ENCODE data around the gene HMG20B. TPM values are rescaled to one million over a fixed set of nuclear protein-coding genes. Genes with fewer than 3 reads are reported as not detected.
A peak's percentile ranks its signal among the peaks of the same experiment; 100 is the strongest.

The HMG20B gene
- total RNA-seq, 2 experiments from 2014 or later = 58.5 to 59.5 TPM

DNA sequence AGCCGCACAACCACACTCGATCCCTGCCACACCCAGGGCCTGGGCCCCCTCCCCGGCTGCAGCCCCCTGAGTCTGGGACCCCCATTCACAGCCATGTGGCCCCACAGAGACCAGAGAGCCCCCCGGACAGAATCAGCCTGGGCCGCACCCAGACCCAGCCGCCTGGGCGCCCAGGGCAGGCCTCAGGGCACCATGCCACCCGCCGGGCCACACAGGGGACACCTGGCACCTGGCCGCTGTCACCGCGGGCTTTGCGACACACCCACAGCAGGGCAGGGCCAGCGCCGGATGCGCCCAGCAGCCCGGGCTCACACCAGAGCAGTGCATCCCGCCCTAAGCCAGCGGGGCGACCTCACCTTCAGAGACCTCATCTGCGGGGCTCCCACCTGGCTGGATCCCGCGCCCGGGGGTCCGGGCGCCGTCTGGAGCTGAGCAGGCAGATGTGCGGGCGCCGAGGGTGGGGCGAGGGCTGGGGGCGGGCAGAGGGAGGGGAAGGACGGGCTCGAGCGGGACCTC, 33.5 kb downstream of the HMG20B start:
- Mint-ChIP-seq H3K27ac (no peak overlapping the region), H3K9me3 (no peaks in the 10 kb centered on the region), H3K27me3 (no peaks in the 10 kb centered on the region), H3K36me3 (no peaks in the 10 kb centered on the region), H3K4me1 (peaks cover 10% of the 10 kb centered on the region), H3K4me3 (no peak overlapping the region)
- ATAC-seq (ENCODE audit: low read depth) (peak; percentile 40), DNase-seq (peak; percentile 65)
- POLR2A ChIA-PET = no interaction called here

DNA sequence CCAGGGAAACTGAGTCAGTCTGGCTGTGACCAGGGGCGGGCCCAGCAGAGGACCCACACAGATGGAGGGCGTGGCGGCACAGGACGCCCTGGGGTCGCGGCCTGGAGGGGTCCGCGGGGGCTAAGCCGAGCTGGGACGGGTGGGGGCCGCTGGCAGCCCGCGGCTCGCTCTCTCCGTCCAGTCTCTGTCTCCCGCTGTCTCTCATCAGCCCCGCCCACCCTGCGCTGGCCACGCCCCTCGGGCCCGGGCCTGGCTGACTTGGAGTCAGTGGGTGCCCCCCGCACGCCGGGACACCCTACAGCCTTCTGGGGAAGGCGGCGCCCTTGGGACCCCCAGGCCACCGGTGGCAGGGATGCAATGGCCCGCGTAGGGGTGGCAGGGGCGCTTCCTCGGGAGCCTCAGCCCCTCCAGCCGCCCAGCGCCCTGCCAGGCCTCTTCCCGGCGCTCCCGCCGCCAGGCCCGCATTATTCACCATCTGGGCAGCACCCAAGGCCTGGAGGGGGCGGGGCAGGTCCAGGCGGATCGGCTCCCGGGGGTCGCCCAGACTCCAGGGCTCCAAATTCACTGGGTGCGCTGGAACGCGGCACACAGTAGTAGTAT, 34.0 kb downstream of the HMG20B start, which contains the start of gene TBXA2R:
Gene TBXA2R (minus strand): TSS at position 186 of the 600 bp plus-strand sequence. CDS start 6,241 bp downstream, outside the sequence.
- POLR2A ChIA-PET = no interaction called here
- H3K36me3 Mint-ChIP-seq = peaks cover under 1% of the 10 kb centered on the region
- peaks cover 10% of the 10 kb centered on the region for H3K4me1 Mint-ChIP-seq
- no peak within 1 kb of the TSS for H3K27ac Mint-ChIP-seq
- ATAC-seq (ENCODE audit: low read depth) (peak; percentile 24), DNase-seq (peak; percentile 77)
- H3K27me3 Mint-ChIP-seq = no peaks in the 10 kb centered on the region
- no peaks in the 10 kb centered on the region for H3K9me3 Mint-ChIP-seq
- peak within 1 kb of the TSS; percentile 43 for H3K4me3 Mint-ChIP-seq

DNA sequence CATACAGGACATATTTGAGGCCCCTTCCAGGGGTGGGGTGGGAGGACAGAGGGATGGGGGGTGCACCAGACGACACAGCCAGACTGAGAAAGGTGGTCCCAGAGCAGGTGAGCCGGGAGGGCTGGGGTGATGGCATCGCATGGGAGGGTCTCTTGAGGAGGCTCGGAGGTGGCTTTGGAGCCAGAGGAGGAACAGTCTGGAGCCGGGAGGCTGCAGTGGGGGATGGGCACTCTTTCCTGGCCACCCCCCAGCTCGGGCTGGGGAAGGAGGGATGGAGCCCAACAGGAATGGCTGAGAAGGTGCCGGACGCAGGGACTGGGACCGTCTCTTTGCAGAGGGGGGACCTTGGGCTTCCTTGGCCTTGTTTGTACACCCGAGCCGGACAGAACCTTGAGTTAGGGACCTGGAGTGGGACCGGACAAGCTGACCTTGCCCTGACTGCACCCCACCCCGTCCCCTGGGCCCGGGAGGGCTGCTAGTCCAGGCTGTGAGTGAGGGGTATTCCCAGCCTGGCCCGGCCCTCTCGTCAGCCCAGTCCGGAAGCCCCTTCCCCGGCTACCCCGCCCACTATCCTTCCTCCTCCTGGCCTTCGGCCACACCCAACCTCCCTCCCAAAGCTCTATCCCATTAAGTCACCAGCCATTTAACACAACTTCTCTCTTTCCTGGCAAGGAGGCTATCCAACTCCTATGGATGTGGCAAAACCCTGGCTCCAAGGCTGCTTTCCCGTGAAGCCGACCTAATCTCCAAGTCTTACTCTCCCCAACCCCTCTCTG, 34.7 kb downstream of the HMG20B start:
- Mint-ChIP-seq H3K9me3 (no peaks in the 10 kb centered on the region), H3K27me3 (no peaks in the 10 kb centered on the region), H3K36me3 (peaks cover 4% of the 10 kb centered on the region), H3K4me3 (peak overlapping the region; percentile 18), H3K4me1 (peaks cover 10% of the 10 kb centered on the region), H3K27ac (no peak overlapping the region)
- POLR2A ChIA-PET = no interaction called here
- ATAC-seq (ENCODE audit: low read depth) (no peak), DNase-seq (no peak)

DNA sequence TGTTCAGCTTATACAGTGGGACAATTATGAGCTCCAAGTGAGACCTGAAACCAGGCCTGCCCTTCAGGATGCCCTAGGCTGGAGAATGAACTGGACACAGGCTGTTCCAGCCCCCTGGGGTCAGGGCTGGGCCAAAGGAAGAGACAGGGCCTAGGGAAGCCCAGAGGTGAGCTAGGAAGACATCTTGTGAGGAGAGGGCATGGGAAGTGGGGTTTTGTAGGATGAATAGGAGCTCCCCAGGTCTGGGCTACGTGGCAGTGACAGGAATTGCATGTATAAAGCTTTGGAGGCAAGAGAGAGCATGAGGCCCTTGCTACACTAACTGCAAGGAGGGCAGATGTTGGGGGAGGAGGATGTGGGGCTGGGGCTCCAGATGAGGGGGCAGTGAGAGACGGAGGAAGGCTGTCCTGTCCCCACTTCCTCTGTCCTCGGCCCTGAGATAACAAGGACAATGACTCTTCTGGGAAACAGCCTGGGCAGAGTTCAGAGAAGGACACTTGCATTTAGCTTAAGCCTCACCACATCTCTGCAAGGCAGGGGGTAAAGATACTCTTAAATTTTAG, 35.4 kb downstream of the HMG20B start:
- Mint-ChIP-seq H3K27me3 (no peaks in the 10 kb centered on the region), H3K27ac (peak overlapping the region; percentile 65), H3K4me1 (peaks cover 10% of the 10 kb centered on the region), H3K9me3 (no peaks in the 10 kb centered on the region), H3K4me3 (peak overlapping the region; percentile 18), H3K36me3 (peaks cover 4% of the 10 kb centered on the region)
- POLR2A ChIA-PET = interaction anchor here (0.7 kb wide), 1 partner anchor 19 kb away, joined by 4 read pairs; the partner anchor contains the start of gene CACTIN
- no peak for ATAC-seq (ENCODE audit: low read depth)
- DNase-seq = no peak

GRCh38 chr19:3608750-3609322, 36.1 kb downstream of the HMG20B start:
- Mint-ChIP-seq H3K4me3 (no peak overlapping the region), H3K36me3 (peaks cover 4% of the 10 kb centered on the region), H3K27me3 (no peaks in the 10 kb centered on the region), H3K9me3 (no peaks in the 10 kb centered on the region), H3K4me1 (peaks cover 10% of the 10 kb centered on the region), H3K27ac (peak overlapping the region; percentile 54)
- POLR2A ChIA-PET = interaction anchor here (0.6 to 0.7 kb wide), 2 partner anchors 18 to 51 kb away, joined by 3 to 4 read pairs; partner anchors contain the start of genes CACTIN and MFSD12
- ATAC-seq (ENCODE audit: low read depth) (no peak), DNase-seq (no peak)

- DNase-seq (no peak), ATAC-seq (ENCODE audit: low read depth) (no peak)
- no peak overlapping the region for H3K4me3 Mint-ChIP-seq
- H3K4me1 Mint-ChIP-seq = peaks cover 10% of the 10 kb centered on the region
- no peaks in the 10 kb centered on the region for H3K27me3 Mint-ChIP-seq
- POLR2A ChIA-PET = interaction anchor here (0.5 to 0.6 kb wide), 2 partner anchors 35 to 735 kb away, joined by 3 to 5 read pairs; no protein-coding TSS in a partner anchor
- peaks cover 4% of the 10 kb centered on the region for H3K36me3 Mint-ChIP-seq
- H3K9me3 Mint-ChIP-seq = no peaks in the 10 kb centered on the region
- peak overlapping the region; percentile 54 for H3K27ac Mint-ChIP-seq
These were observed 37.3 kb downstream of the HMG20B start for GRCh38 chr19:3609779-3610719.

DNA sequence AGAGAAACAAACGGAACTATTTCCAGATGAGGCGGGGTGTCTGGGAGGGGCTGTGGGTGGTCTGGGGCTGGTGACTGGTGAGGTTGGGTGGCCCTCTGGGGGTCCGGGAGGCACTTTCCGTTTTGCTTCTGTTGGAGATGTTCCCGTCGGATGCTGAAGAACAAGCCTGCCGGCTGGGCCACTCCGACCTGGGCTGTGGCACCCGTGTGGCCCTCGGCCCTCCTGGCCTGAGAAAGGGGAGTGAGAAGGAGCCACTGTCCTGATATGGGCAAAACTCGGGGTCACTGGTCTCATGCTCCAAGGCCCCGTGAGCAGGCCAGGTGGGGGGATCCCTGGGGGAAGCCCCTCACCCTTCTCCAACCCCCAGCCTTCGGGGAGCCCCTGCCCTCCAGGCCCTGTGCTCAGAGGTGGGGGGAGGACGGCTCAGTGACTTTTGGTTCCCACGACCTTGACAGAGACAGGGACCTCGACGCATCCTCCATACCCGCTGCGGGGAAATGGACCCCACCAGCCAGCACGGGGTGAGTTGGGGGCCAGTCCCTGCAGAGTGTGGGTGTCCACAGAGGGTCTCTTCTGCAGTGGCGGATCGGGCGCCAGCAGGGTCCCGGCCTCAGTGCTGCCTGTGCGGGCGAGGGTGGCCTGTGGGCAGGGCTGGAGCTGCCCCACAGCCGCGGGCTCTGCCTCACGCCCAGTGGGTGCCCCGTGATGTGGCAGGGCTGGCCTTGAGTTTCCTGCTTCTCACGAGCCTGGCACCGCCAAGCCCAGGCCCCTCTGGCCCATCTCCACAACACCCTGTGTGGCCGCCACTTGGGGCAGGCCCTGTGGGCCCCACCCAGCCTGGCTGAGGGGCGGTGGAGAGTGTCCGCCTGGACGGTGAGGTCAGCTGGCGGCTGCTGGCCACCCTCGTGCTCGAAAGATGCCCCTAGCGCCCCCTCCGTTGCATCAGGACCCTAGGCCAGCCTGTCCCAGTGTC, 38.3 kb downstream of the HMG20B start:
- POLR2A ChIA-PET = no interaction called here
- no peak for DNase-seq
- peaks cover 10% of the 10 kb centered on the region for H3K4me1 Mint-ChIP-seq
- ATAC-seq (ENCODE audit: low read depth) = no peak
- no peaks in the 10 kb centered on the region for H3K9me3 Mint-ChIP-seq
- peaks cover 5% of the 10 kb centered on the region for H3K36me3 Mint-ChIP-seq
- H3K27me3 Mint-ChIP-seq = no peaks in the 10 kb centered on the region
- H3K27ac Mint-ChIP-seq = no peak overlapping the region
- H3K4me3 Mint-ChIP-seq = no peak overlapping the region

- Mint-ChIP-seq H3K27me3 (no peaks in the 10 kb centered on the region), H3K36me3 (peaks cover 5% of the 10 kb centered on the region), H3K4me1 (peaks cover 10% of the 10 kb centered on the region), H3K27ac (no peak overlapping the region), H3K9me3 (no peaks in the 10 kb centered on the region), H3K4me3 (no peak overlapping the region)
- no peak for DNase-seq
- no peak for ATAC-seq (ENCODE audit: low read depth)
- POLR2A ChIA-PET = interaction anchor here (1.6 kb wide), 1 partner anchor 10 kb away, joined by 3 read pairs; no protein-coding TSS in a partner anchor
These were observed 39.1 kb downstream of the HMG20B start for GRCh38 chr19:3611841-3612240.

DNA sequence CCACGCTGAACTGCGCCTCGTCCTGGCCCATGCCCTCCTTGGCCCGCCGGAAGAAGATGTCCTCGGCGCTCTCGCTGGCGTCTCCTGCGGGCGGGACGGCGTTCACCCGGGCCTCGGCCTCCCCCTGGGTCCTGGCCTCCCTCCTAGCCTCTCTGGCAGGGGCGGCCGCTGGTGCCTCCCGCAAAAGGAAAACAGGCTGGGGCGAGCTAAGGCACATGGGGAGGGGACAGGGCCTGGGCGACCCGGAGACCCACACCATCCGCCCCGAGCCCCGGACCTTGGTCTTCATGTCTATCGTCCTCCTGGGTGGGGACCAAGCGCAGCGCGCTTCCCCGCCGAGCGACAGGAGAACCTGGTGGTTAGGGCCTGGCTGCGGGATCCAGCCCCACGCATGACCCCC, 39.6 kb downstream of the HMG20B start:
- POLR2A ChIA-PET = interaction anchor here (1.6 kb wide), 1 partner anchor 10 kb away, joined by 3 read pairs; no protein-coding TSS in a partner anchor
- H3K4me3 Mint-ChIP-seq = no peak overlapping the region
- H3K9me3 Mint-ChIP-seq = no peaks in the 10 kb centered on the region
- H3K27ac Mint-ChIP-seq = no peak overlapping the region
- peaks cover 12% of the 10 kb centered on the region for H3K4me1 Mint-ChIP-seq
- ATAC-seq (ENCODE audit: low read depth) (no peak), DNase-seq (peak; percentile 35)
- peaks cover 5% of the 10 kb centered on the region for H3K36me3 Mint-ChIP-seq
- no peaks in the 10 kb centered on the region for H3K27me3 Mint-ChIP-seq

DNA sequence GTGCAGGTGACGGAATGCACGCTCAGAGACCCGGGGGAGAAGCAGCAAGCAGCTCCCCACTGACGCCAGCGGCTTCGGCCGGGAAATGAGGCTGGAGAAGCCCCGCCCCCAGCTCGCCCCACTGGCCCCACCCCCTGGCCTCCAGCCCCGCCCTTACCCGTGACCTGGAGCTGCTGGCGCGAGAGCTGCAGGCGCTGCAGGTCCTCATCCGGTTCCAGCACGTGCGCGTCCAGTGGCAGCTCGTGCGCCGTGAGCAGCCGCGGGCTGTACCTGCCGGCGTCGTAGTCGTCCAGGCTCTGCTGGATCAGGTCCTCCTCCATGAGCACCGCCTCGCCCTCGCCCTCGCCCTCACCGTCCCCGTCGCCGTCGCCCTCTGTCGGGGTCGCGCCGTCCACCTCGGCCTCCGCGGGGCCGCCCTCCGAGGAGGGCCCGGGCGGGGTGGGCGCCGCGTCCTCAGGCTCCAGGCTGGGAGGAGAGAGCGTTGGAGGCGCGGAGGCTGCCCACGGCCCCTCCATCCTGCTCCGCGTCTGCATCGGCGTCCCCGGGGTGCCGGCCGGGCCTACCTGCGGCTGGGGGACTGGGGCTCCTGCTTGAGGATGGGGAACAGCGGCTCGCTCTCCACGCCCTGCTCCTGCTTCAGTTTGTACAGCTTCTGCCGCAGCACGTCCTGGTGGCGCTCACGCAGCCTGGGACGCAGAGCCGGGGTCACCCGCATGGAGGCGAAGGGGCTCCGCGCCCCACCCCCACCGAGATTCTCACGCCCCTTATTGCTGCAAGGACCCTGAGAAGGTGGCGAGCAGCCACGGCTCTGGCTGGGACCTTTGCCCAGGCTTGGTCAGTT, 40.4 kb downstream of the HMG20B start:
- ATAC-seq (ENCODE audit: low read depth) (no peak), DNase-seq (no peak)
- Mint-ChIP-seq H3K4me1 (peaks cover 10% of the 10 kb centered on the region), H3K27me3 (no peaks in the 10 kb centered on the region), H3K36me3 (peaks cover 5% of the 10 kb centered on the region), H3K27ac (no peak overlapping the region), H3K4me3 (no peak overlapping the region), H3K9me3 (no peaks in the 10 kb centered on the region)
- POLR2A ChIA-PET = interaction anchor here (1.6 kb wide), 1 partner anchor 11 kb away, joined by 3 read pairs; no protein-coding TSS in a partner anchor
